ENCODE measurements around the gene CYP4F8.
"Not testable (repeated sequence)": the region's sequence is repeated elsewhere in the genome, so short reads cannot be mapped to it uniquely, and the experiment has no call there.

The CYP4F8 gene

DNA sequence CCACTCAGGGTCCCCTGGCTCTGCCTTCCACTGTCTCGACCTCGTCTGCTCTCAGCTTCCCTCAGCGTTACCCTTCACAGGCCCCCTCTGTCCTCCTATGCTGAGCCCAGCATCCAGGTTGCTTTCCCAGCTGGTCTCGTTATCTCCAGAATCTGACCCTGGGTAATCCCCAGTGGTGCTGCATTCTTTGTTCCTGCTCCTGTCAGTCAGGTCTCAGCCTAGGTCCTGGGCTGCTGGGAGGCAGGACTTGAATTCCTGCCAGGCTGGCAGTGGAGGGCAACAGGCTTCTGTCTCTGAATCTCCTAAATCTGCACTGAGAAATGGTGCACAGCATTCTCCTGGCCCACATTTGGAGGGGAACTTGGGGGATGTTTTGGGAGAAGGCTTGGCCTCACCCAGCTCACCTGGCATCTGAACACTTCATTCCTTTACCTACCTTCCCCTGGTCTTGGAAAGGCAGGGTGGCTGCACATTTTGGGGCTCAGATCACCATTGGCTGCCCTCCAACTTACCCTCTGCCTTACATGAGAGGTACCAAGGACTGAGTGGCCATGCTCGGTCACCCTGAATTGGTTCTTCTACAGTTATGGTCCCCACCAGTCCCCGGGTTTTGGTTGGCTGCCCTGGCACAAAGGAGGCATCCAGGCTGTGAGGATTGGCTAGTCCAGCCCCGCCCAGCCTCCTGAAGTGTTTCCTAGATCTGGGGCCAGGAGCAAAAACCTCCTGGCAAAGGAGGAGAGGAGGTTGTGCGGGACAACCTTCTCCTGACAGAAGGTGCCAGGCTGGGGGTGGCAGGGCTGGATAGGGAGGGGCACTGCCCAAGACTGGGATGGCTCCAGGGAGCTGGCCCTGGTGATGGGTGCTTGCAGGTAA, at the start of gene CYP4F8:
Gene CYP4F8, plus strand, starts transcription at position 712 of the 873 bp plus-strand sequence. CDS start 399 bp downstream, outside the sequence.
- no peak for DNase-seq

GRCh38 chr19:15570420-15570819, 44.6 kb upstream of the CYP4F8 start:
- no peak for DNase-seq

DNA sequence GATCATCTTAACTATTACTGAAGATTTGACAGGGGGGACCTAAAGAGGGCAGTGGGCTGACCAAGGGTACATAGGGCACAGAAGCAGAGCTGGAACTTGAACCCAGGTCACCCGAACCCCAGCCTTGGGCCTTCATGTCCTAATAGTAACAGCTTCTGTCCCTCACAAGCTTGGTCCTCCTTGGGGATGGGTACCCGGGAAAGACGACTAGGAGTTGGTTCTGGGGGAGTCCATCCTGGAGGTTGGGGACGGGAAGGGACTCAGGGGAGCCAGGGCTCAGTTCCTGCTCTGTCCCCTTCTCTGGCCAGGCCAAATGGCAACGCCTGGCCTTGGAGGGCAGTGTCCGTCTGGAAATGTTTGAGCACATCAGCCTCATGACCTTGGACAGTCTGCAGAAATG, 39.6 kb upstream of the CYP4F8 start:
- no peak for DNase-seq

GRCh38 chr19:15576526-15577156, 38.4 kb upstream of the CYP4F8 start:
- no peak for DNase-seq

DNA sequence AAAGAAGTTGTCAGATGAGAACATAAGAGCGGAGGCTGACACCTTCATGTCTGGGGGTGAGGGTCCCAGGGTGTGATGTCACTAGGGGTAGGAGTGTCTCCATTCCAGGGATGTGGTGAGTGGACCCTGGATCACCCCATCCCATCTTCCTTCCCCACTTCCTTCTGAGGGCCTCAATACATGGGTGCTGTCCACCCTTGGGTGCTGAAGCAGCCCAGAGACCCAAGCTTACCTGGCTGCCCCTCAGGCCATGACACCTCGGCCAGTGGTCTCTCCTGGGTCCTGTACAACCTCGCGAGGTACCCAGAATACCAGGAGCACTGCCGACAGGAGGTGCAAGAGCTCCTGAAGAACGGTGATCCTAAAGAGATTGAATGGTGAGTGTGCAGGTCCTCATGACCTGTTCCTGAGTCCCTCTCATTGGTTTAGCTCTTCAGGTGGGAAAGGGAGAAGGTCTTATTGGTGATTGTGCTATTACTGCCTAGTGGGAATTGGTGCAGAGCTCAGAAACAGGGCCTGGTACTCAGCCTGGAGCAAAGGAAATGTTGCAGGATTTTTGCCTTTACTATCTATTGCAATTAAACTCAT, 37.7 kb upstream of the CYP4F8 start:
- DNase-seq = no peak

DNA sequence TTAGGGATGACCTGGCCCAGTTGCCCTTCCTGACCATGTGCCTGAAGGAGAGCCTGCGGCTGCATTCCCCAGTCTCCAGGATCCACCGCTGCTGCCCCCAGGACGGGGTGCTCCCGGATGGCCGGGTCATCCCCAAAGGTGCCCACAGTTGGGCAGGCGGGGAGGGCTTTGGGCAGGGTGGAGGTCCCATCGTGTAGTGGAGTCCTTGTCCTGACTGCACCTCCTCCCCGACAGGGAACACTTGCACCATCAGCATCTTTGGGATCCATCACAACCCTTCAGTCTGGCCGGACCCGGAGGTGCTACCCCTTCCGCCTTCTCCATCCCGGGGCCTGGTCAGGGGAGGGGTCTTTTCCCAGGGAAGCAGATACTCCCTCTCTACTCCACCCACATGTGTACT, 31.7 kb upstream of the CYP4F8 start:
- no peak for DNase-seq

- DNase-seq = no peak
Observed at GRCh38 chr19:15584095-15584494, 30.9 kb upstream of the CYP4F8 start.

- DNase-seq = no peak
Observed at GRCh38 chr19:15584541-15585115, 30.4 kb upstream of the CYP4F8 start.

GRCh38 chr19:15587663-15588062, 27.4 kb upstream of the CYP4F8 start:
- DNase-seq = no peak

DNA sequence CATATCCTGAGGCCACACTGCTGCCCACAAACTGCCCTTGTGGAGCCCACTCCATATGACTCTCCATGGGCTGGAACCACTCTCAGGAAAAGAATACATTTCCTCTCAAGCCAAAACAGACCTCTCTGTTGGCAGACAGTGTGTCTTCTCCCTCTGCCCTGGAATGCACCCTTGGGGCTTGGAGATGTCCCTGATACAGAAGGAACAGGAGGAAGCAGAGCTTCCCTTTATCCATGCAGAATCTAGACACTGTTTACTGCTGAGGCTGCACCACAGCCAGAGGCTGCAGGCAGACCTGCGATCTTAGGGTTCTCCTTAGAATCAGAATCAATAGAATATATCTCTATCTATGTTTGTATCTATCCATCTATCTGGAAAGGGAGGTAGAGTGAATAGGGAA, 26.8 kb upstream of the CYP4F8 start:
- no peak for DNase-seq

DNA sequence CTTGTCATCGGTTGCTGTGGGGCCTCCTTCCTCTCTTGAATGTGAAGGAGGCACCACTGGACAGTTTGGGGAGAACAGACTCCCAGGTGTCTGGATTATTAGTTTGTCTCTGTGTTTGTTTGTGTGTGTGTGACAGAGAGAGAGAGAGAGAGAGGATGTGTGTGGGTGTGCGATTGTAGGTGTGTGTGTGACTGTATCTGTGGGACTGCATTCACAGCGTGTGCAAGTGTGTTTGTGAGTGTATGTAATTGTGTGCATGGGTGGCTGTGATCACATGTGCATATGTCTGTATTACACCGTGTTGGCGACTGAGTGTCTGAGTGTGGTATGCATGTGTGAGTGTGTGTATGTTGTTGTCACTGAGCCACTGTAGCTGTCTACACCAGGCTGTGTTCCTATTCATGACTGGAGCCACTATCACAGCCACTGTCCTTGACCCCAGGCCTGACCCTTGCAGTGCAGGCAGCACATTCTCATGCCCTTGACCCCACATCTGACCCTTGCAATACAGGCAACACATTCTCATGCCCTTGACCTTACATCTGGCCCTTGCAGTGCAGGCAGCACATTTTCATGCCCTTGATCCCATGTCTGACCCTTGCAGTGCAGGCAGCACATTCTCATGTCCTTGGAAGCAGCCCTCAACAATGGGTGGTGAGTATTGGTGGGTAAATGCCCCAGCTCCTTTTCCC, 25.1 kb upstream of the CYP4F8 start:
- DNase-seq = no peak

GRCh38 chr19:15591796-15592195, 23.2 kb upstream of the CYP4F8 start:
- DNase-seq = no peak

GRCh38 chr19:15592506-15592905, 22.5 kb upstream of the CYP4F8 start:
- DNase-seq = not testable (repeated sequence)

DNA sequence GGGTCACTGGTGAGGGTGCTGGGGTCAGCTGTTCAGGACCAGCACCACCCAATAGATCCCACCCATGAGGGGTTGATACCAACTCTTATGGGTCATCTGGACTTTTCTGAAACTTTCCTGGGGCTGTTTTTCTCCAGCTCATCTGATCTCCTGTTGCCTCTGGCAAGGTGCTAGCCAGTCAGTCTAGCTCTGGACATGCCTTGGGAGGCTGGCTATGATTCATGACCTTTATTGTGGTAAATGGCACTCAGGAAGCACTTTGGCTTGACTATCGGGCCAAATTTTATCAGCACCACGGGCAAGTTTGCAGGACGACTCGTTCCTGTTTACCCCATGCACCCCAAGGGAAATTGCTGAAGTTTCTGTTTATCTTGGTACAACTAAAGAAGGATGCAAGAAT, 21.3 kb upstream of the CYP4F8 start:
- DNase-seq = not testable (repeated sequence)

DNA sequence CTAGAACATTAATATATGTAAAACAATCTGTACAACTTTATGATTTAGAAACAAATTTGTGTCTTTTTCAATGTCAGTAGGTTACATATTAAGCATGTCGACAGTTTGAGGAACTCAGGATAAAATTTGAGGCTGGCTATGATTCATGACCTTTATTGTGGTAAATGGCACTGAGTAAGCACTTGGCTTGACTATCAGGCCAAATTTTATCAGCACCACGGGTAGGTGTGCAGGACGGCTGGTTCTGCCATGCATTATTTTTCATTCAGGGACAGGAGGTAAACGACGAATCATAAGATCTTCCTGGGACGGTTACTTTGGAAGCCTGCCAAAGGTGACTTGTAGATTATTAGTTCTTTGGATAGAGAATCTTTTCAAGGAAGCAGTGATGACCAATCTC, 19.9 kb upstream of the CYP4F8 start:
- DNase-seq = no peak

DNA sequence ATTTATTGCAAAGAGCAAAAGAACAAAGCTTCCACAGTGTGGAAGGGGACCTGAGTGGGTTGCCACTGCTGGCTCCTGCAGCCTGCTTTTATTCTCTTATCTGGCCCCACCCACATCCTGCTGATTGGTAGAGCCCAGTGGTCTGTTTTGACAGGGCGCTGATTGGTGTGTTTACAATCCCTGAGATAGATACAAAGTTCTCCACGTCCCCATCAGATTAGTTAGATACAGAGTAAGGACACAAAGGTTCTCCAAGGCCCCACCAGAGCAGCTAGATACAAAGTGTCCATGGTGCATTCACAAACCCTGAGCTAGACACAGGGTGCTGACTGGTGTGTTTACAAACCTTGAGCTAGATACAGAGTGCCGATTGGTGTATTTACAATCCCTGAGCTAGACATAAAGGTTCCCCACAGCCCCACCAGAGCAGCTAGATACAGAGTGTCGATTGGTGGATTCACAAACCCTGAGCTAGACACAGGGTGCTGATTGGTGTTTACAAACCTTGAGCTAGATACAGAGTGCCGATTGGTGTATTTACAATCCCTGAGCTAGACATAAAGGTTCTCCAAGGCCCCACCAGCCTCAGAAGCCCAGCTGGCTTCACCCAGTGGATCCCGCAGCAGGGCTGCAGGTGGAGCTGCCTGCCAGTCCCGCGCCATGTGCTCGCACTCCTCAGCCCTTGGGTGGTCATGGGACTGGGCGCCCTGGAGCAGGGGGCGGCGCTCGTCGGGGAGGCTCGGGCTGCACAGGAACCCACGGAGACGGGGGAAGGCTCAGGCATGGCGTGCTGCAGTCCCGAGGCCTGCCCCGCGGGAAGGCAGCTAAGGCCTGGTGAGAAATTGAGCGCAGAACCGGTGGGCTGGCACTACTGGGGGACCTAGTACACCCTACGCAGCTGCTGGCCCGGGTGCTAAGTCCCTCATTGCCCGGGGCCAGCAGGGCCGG, 6.8 kb upstream of the CYP4F8 start:
- DNase-seq = not testable (repeated sequence)

DNA sequence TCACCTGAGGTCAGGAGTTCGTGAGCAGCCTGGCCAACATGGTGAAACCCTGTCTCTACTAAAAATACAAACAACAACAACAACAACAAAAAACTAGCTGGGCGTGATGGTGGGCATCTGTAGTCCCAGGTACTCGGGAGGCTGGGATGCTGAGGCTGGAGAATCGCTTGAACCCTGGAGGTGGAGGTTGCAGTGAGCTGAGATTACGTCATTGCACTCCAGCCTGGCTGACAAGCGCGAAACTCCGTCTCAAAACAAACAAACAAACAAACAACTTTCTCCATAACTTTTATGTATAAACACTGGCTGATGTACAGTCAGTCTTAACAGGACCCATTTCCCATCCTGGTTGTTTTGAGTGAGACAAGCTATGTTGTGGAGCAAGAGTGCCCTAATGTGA, 5.8 kb upstream of the CYP4F8 start:
- DNase-seq = no peak

- DNase-seq = no peak
Observed at GRCh38 chr19:15612342-15612741, 2.7 kb upstream of the CYP4F8 start.

DNA sequence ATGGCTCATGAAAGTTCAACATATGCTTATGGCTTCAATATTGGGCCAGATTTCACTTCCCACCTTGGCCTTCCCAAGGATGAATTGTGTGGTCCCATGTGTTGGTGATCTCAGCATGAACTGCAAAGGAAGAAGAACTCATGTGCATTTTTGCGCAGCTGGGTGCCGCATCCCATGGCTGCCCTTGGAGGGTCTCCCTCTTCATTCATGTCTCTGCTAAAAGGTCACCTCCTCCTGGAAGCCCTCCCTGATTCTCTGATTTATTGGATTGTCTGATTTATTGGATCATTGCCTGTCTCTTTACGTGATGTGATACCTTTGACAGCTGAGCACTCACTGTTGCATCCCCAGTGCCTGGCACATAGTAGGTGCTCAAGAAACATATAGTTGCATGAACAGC, 1.7 kb upstream of the CYP4F8 start:
- DNase-seq = no peak

GRCh38 chr19:15615526-15615925, 508 bp downstream of the CYP4F8 start:
- DNase-seq = no peak

GRCh38 chr19:15616183-15616582, 1.2 kb downstream of the CYP4F8 start:
- DNase-seq = no peak
